Chondrocyte (in vitro differentiated cells): Measurements from ENCODE around the gene BIRC6. TPM values are rescaled to one million over a fixed set of nuclear protein-coding genes. Genes with fewer than 3 reads are reported as not detected.

ENCODE experiments used
- DNase-seq: peaks from one replicate; pipeline ENCODE4 v3.0.0; 2021; ENCODE audit warnings: mixed read lengths, low spot score
- H3K27ac Mint-ChIP-seq: one replicate; pipeline ENCODE4 v1.8.0; 2021; ENCODE audit warnings: mild to moderate bottlenecking, moderate library complexity, mixed read lengths; ENCODE audit not compliant: unreplicated experiment
- H3K27me3 Mint-ChIP-seq: 2 replicates; pipeline ENCODE4 v1.8.0; 2021; ENCODE audit warnings: low read depth, mixed read lengths
- H3K36me3 Mint-ChIP-seq: 2 replicates; pipeline ENCODE4 v1.8.0; 2021; ENCODE audit warnings: low read depth, mixed read lengths
- H3K4me1 Mint-ChIP-seq: 2 replicates; pipeline ENCODE4 v1.8.0; 2021; ENCODE audit warnings: low read depth, mild to moderate bottlenecking, mixed read lengths
- H3K4me3 Mint-ChIP-seq: one replicate; pipeline ENCODE4 v1.8.0; 2021; ENCODE audit warnings: mild to moderate bottlenecking, moderate library complexity, mixed read lengths; ENCODE audit not compliant: unreplicated experiment
- H3K9me3 Mint-ChIP-seq: 2 replicates; pipeline ENCODE4 v1.8.0; 2021; ENCODE audit warnings: low read depth, mixed read lengths
- total RNA-seq: library from RNA; stranded (reverse); gene quantifications from 3 replicates; pipeline ENCODE4 v1.2.1, GENCODE V29; 2021
- TF ChIP-seq, protein P1 (sequence below): fragments of 200-600 bp; sonication (generic); IDR thresholded peaks from 2 replicates; pipeline ENCODE4 v1.5.0; 2021; ENCODE audit warnings: antibody characterized with exemption, mild to moderate bottlenecking, moderate library complexity

BIRC6 gene
- total RNA-seq, 1 donor from 2014 or later = 76.0 TPM

DNA sequence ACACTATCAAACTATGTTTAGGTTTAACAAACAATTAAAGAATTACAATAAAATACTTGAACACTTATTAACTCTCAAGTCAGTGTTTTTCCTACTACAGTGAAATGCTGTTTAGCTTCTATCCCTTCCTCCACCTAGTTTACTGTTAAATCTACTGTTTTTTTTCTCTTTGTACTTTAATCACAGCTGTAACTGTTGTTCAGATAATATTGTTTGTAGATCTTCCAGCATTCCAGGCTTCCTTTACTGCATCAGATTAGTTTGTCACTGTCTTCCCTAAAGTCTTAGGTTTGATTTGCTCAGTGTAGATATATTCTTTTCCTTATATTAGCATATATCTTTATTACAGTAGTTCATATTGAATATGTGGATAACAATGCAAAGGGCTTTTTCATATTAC is 22.5 kb downstream of the BIRC6 start:
- Mint-ChIP-seq H3K36me3 (peaks cover 8% of the 10 kb centered on the region), H3K27me3 (no peaks in the 10 kb centered on the region), H3K9me3 (no peaks in the 10 kb centered on the region), H3K4me3 (no peak overlapping the region), H3K4me1 (peaks cover 37% of the 10 kb centered on the region), H3K27ac (peak overlapping the region; percentile 58)
- no peak for DNase-seq
- TF ChIP-seq, protein P1, sequence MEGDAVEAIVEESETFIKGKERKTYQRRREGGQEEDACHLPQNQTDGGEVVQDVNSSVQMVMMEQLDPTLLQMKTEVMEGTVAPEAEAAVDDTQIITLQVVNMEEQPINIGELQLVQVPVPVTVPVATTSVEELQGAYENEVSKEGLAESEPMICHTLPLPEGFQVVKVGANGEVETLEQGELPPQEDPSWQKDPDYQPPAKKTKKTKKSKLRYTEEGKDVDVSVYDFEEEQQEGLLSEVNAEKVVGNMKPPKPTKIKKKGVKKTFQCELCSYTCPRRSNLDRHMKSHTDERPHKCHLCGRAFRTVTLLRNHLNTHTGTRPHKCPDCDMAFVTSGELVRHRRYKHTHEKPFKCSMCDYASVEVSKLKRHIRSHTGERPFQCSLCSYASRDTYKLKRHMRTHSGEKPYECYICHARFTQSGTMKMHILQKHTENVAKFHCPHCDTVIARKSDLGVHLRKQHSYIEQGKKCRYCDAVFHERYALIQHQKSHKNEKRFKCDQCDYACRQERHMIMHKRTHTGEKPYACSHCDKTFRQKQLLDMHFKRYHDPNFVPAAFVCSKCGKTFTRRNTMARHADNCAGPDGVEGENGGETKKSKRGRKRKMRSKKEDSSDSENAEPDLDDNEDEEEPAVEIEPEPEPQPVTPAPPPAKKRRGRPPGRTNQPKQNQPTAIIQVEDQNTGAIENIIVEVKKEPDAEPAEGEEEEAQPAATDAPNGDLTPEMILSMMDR = no peak

DNA sequence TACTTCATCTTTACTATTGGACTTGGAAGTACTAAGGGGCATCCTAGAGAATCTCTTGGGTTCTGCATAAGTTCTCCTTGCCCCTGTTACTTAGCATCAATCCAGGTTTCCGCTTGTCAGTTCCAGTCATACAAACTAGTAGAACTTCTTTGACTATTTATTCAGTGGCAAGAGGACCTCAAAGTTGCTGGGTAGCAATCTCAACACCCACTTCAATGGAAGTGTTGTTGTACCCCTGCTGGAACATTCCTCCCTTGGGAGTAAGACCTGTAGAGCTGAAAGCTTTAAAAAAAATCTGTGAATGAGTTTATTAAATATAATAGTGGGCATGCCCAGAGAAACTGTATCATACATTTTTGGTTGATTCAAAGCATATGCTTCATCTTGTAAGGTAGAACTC is 27.0 kb downstream of the BIRC6 start:
- H3K9me3 Mint-ChIP-seq = no peaks in the 10 kb centered on the region
- peaks cover 17% of the 10 kb centered on the region for H3K36me3 Mint-ChIP-seq
- H3K4me1 Mint-ChIP-seq = peaks cover 10% of the 10 kb centered on the region
- no peak overlapping the region for H3K27ac Mint-ChIP-seq
- H3K27me3 Mint-ChIP-seq = no peaks in the 10 kb centered on the region
- TF ChIP-seq, protein P1 = no peak
- no peak for DNase-seq
- H3K4me3 Mint-ChIP-seq = no peak overlapping the region

DNA sequence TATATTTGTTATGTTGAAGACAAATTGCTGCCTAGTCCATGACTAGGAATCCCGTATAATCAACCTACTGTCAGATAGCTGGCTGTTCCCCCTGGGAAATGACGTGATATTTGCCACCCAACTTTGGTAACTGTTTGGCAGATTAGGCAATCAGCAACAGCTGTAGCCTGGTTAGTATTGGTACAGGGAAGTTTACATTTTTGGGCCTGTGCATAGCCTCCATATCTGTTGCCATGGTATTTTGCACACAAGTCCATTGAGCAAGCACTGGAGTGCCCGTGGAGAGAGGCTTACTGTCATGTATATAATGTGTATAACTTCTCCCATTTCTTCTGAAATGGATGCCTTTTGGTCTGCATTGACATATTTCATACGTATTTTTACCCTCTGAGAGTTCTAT is 27.7 kb downstream of the BIRC6 start:
- H3K4me3 Mint-ChIP-seq = no peak overlapping the region
- no peaks in the 10 kb centered on the region for H3K27me3 Mint-ChIP-seq
- peaks cover 3% of the 10 kb centered on the region for H3K4me1 Mint-ChIP-seq
- no peak overlapping the region for H3K27ac Mint-ChIP-seq
- no peak for DNase-seq
- TF ChIP-seq, protein P1 = no peak
- peaks cover 17% of the 10 kb centered on the region for H3K36me3 Mint-ChIP-seq
- no peaks in the 10 kb centered on the region for H3K9me3 Mint-ChIP-seq

DNA sequence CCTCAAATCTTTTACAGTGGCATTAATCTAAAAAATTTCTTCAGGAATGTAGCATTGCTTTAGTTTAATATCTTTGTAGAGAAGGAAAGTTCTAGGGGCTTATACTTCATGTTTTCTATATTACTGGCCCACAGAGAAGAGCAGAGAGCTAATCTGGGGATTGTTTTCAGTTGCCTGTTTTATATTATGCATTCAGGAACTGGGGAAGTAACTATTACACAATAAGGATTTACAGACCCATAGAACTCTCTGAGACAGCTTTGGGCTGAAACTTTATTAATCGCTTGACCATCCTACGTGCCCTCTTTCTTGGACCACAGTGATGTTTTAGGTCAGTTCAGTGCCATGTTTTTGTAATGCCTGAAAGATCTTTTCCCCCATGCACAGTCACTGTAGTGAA is 29.9 kb downstream of the BIRC6 start:
- no peaks in the 10 kb centered on the region for H3K9me3 Mint-ChIP-seq
- peaks cover 18% of the 10 kb centered on the region for H3K36me3 Mint-ChIP-seq
- H3K4me3 Mint-ChIP-seq = no peak overlapping the region
- TF ChIP-seq, protein P1 = no peak
- no peaks in the 10 kb centered on the region for H3K27me3 Mint-ChIP-seq
- H3K27ac Mint-ChIP-seq = no peak overlapping the region
- no peak for DNase-seq
- H3K4me1 Mint-ChIP-seq = peaks cover 3% of the 10 kb centered on the region

DNA sequence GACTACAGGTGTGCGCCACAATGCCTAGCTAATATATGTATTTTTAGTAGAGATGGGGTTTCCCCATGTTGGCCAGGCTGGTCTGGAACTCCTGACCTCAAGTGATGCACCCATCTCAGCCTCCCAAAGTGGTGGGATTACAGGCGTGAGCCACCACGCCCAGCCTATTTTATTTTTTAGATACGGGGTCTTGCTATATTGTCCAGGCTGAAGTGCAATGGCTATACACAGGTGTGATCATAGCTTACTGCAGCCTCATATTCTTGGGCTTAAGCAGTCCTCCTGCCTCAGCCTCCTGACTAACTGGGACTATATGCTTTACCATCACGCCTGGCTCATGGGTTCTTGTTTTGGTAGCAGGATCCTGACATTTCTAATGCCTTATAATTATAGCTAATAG is 42.4 kb downstream of the BIRC6 start:
- Mint-ChIP-seq H3K36me3 (peaks cover 19% of the 10 kb centered on the region), H3K27ac (no peak overlapping the region), H3K4me3 (no peak overlapping the region), H3K27me3 (no peaks in the 10 kb centered on the region), H3K9me3 (no peaks in the 10 kb centered on the region), H3K4me1 (no peaks in the 10 kb centered on the region)
- TF ChIP-seq, protein P1 = no peak
- no peak for DNase-seq
